H9 (cell line): ENCODE results near the gene DACH1. TPM values are rescaled to one million over a fixed set of nuclear protein-coding genes. Genes with fewer than 3 reads are reported as not detected.

Experiments used
- DNase-seq: peaks from one replicate; pipeline ENCODE4 v3.0.0-alpha.2; 2017
- H2AFZ ChIP-seq: one replicate; pipeline ENCODE4 v1.6.1; 2013; ENCODE audit warnings: mild to moderate bottlenecking, low read length, control low read depth, moderate library complexity
- H2AK5ac ChIP-seq: 2 replicates; pipeline ENCODE4 v1.6.1; 2013; ENCODE audit warnings: low read length, control low read depth, mixed read lengths; ENCODE audit not compliant: insufficient read length
- H2BK120ac ChIP-seq: one replicate; pipeline ENCODE4 v1.6.1; 2013; ENCODE audit warnings: low read depth, mild to moderate bottlenecking, low read length, control low read depth, inconsistent platforms; ENCODE audit not compliant: poor library complexity, severe bottlenecking
- H2BK12ac ChIP-seq: 2 replicates; pipeline ENCODE4 v1.6.1; 2013; ENCODE audit warnings: low read length, control low read depth, mixed read lengths, low read depth; ENCODE audit not compliant: insufficient read length
- H2BK15ac ChIP-seq: 2 replicates; pipeline ENCODE4 v1.6.1; 2013; ENCODE audit warnings: low read depth, low read length, control low read depth
- H2BK20ac ChIP-seq: one replicate; pipeline ENCODE4 v1.6.1; 2013; ENCODE audit warnings: low read depth, mild to moderate bottlenecking, low read length, control low read depth, inconsistent platforms; ENCODE audit not compliant: poor library complexity, severe bottlenecking
- H2BK5ac ChIP-seq: 2 replicates; pipeline ENCODE4 v1.6.1; 2013; ENCODE audit warnings: low read length, control low read depth, mixed read lengths; ENCODE audit not compliant: insufficient read length
- H3K14ac ChIP-seq: 2 replicates; pipeline ENCODE4 v1.6.1; 2013; ENCODE audit warnings: low read length, control low read depth; ENCODE audit not compliant: insufficient read depth
- H3K18ac ChIP-seq: 2 replicates; pipeline ENCODE4 v1.6.1; 2013; ENCODE audit warnings: low read depth, mild to moderate bottlenecking, mixed read lengths, low read length, control low read depth; ENCODE audit not compliant: insufficient read length
- H3K23ac ChIP-seq: 2 replicates; pipeline ENCODE4 v1.6.1; 2013; ENCODE audit warnings: low read length, control low read depth, mixed read lengths, low read depth; ENCODE audit not compliant: insufficient read length
- H3K23me2 ChIP-seq: 2 replicates; pipeline ENCODE4 v1.6.1; 2013; ENCODE audit warnings: low read depth, mild to moderate bottlenecking, mixed read lengths, low read length, control low read depth; ENCODE audit not compliant: insufficient read length, poor library complexity, severe bottlenecking
- H3K27ac ChIP-seq: 2 replicates; pipeline ENCODE4 v1.5.1; 2013; ENCODE audit warnings: low read length, control low read depth, mixed read lengths, low read depth; ENCODE audit not compliant: insufficient read length
- H3K27me3 ChIP-seq: 2 replicates; pipeline ENCODE4 v1.6.1; 2013; ENCODE audit warnings: low read length, control low read depth, inconsistent platforms; ENCODE audit not compliant: insufficient read depth
- H3K4ac ChIP-seq: 2 replicates; pipeline ENCODE4 v1.6.1; 2013; ENCODE audit warnings: low read depth, mild to moderate bottlenecking, control low read depth, inconsistent platforms, low read length, moderate library complexity
- H3K4me1 ChIP-seq: 2 replicates; pipeline ENCODE4 v1.6.1; 2013; ENCODE audit warnings: low read length, control low read depth, inconsistent platforms; ENCODE audit not compliant: insufficient read depth
- H3K4me2 ChIP-seq: 2 replicates; pipeline ENCODE4 v1.6.1; 2013; ENCODE audit warnings: low read length, control low read depth, mixed read lengths; ENCODE audit not compliant: insufficient read length, insufficient read depth
- H3K56ac ChIP-seq: 2 replicates; pipeline ENCODE4 v1.6.1; 2013; ENCODE audit warnings: low read depth, mild to moderate bottlenecking, mixed read lengths, low read length, control low read depth; ENCODE audit not compliant: insufficient read length
- H3K79me1 ChIP-seq: 2 replicates; pipeline ENCODE4 v1.6.1; 2013; ENCODE audit warnings: low read depth, mild to moderate bottlenecking, moderate library complexity, low read length, control low read depth, inconsistent platforms; ENCODE audit not compliant: insufficient read depth, poor library complexity, severe bottlenecking
- H3K79me2 ChIP-seq: 2 replicates; pipeline ENCODE4 v1.6.1; 2013; ENCODE audit warnings: low read length, control low read depth, inconsistent platforms; ENCODE audit not compliant: insufficient read depth
- H3K9ac ChIP-seq: 2 replicates; pipeline ENCODE4 v1.6.1; 2013; ENCODE audit warnings: low read length, control low read depth, mixed read lengths; ENCODE audit not compliant: insufficient read length; ENCODE audit errors: extremely low read depth
- H3K9me3 ChIP-seq: one replicate; pipeline ENCODE4 v1.6.1; 2013; ENCODE audit warnings: low read depth, low read length, inconsistent platforms; ENCODE audit not compliant: control insufficient read depth
- H3T11ph ChIP-seq: one replicate; pipeline ENCODE4 v1.6.1; 2013; ENCODE audit warnings: mild to moderate bottlenecking, low read length, control low read depth, inconsistent platforms
- H4K20me1 ChIP-seq: one replicate; pipeline ENCODE4 v1.6.1; 2013; ENCODE audit not compliant: control insufficient read depth, insufficient read length, insufficient read depth
- H4K5ac ChIP-seq: 2 replicates; pipeline ENCODE4 v1.6.1; 2013; ENCODE audit warnings: low read depth, mild to moderate bottlenecking, mixed read lengths, low read length, control low read depth; ENCODE audit not compliant: insufficient read length
- H4K8ac ChIP-seq: replicated peaks from 2 replicates; pipeline ENCODE4 v1.6.1; 2013; ENCODE audit warnings: low read length, control low read depth, mixed read lengths, low read depth; ENCODE audit not compliant: insufficient read length
- H4K91ac ChIP-seq: 2 replicates; pipeline ENCODE4 v1.6.1; 2013; ENCODE audit warnings: low read depth, mild to moderate bottlenecking, moderate library complexity, mixed read lengths, low read length, control low read depth; ENCODE audit not compliant: insufficient read length
- H3K27ac Mint-ChIP-seq, 3 experiments: 2 replicates in 2 of 3; 3 replicates in 1 of 3; pipeline ENCODE4 v1.8.0; 2020 to 2021; ENCODE audit warnings: mixed read lengths in 3 of 3, mild to moderate bottlenecking in 1 of 3, moderate library complexity in 1 of 3
- H3K27me3 Mint-ChIP-seq: 2 replicates; pipeline ENCODE4 v1.8.0; 2021; ENCODE audit warnings: low read depth, mild to moderate bottlenecking, moderate library complexity, mixed read lengths
- H3K36me3 Mint-ChIP-seq, 3 experiments: 2 replicates in 2 of 3; 3 replicates in 1 of 3; pipeline ENCODE4 v1.8.0; 2020 to 2021; ENCODE audit warnings: low read depth in 3 of 3, mixed read lengths in 3 of 3; ENCODE audit not compliant: insufficient read depth in 1 of 3
- H3K4me1 Mint-ChIP-seq, 2 experiments: 2 replicates each; pipeline ENCODE4 v1.8.0; 2020; ENCODE audit warnings: mixed read lengths in 2 of 2
- H3K4me3 Mint-ChIP-seq, 2 experiments: 2 replicates in 1 of 2; 3 replicates in 1 of 2; pipeline ENCODE4 v1.8.0; 2020 to 2021; ENCODE audit warnings: mild to moderate bottlenecking in 2 of 2, mixed read lengths in 2 of 2, moderate library complexity in 1 of 2
- H3K9me3 Mint-ChIP-seq, 2 experiments: 2 replicates in 1 of 2; 3 replicates in 1 of 2; pipeline ENCODE4 v1.8.0; 2020; ENCODE audit warnings: mild to moderate bottlenecking in 2 of 2, mixed read lengths in 2 of 2, moderate library complexity in 1 of 2
- WGBS: extraction: QIAGEN DNeasy Blood & Tissue Kit; methylation state at CpG from one replicate; pipeline ENCODE4 v1.1.7; 2013; ENCODE audit warnings: missing lambda C conversion rate, low lambda C conversion rate, mixed read lengths; ENCODE audit not compliant: insufficient read length; ENCODE audit errors: extremely low coverage; 5-methylcytosine and 5-hydroxymethylcytosine counted together
- total RNA-seq: library from RNA; stranded (reverse); gene quantifications from 2 replicates; pipeline ENCODE4 v1.2.1, GENCODE V29; 2021
- TF ChIP-seq, protein P1 (sequence below): fragments of 200-600 bp; sonication (generic); conservative IDR thresholded peaks from 3 replicates; pipeline ENCODE4 v1.8.0; 2021; ENCODE audit warnings: antibody characterized with exemption, mild to moderate bottlenecking

Gene DACH1
- total RNA-seq, 1 experiment from 2014 or later: not detected

DNA sequence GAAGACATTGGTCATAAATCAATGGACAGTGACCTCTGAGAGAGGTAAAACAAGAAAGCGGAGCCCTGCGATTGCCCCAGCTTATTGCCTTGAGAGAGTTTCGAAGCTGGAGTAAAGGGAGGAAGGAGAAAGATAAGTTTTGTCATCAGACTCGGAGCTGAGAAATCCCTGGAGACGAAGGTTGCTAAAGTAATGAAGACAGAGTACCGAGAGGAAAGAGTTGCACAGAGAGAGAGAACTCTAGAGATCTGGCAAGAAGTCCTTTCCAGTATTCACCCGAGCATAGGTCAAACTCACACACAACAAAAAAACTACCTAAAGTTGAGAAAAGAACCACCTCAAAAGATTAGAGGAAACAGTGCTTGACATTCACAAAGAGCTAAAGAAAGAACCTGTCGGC lies 472.0 kb downstream of the DACH1 start:
- H3K27ac ChIP-seq: no peak overlapping the region
- no peak overlapping the region for H4K8ac ChIP-seq
- no peaks in the 10 kb centered on the region for H3K4me1 ChIP-seq
- no peak overlapping the region for H2BK120ac ChIP-seq
- H2AFZ ChIP-seq: no peak overlapping the region
- no peak overlapping the region for H3K56ac ChIP-seq
- Mint-ChIP-seq H3K9me3 (peaks cover 12 to 15% of the 10 kb centered on the region in 2 experiments), H3K27me3 (no peaks in the 10 kb centered on the region), H3K36me3 (peaks cover 7 to 14% (median 8%) of the 10 kb centered on the region in 3 experiments; a peak in 6 of 7 replicates), H3K4me1 (no peaks in the 10 kb centered on the region), H3K27ac (no peak overlapping the region), H3K4me3 (no peak overlapping the region)
- no peak overlapping the region for H4K5ac ChIP-seq
- no peaks in the 10 kb centered on the region for H3K9me3 ChIP-seq
- no peak overlapping the region for H2BK12ac ChIP-seq
- no peaks in the 10 kb centered on the region for H3K27me3 ChIP-seq
- H3K79me2 ChIP-seq: no peaks in the 10 kb centered on the region
- H3K18ac ChIP-seq: no peak overlapping the region
- no peaks in the 10 kb centered on the region for H3K23me2 ChIP-seq
- no peak overlapping the region for H2BK5ac ChIP-seq
- H3K79me1 ChIP-seq: no peaks in the 10 kb centered on the region
- no peak overlapping the region for H3K23ac ChIP-seq
- H4K91ac ChIP-seq: no peak overlapping the region
- no peak for DNase-seq
- H3K4me2 ChIP-seq: no peak overlapping the region
- no peak overlapping the region for H2BK15ac ChIP-seq
- no peak overlapping the region for H2BK20ac ChIP-seq
- no peak overlapping the region for H3K4ac ChIP-seq
- no peak overlapping the region for H3K9ac ChIP-seq
- no CpG with 5 or more reads among the region's 8 CpGs for WGBS
- no peak overlapping the region for H3K14ac ChIP-seq
- TF ChIP-seq, protein P1, sequence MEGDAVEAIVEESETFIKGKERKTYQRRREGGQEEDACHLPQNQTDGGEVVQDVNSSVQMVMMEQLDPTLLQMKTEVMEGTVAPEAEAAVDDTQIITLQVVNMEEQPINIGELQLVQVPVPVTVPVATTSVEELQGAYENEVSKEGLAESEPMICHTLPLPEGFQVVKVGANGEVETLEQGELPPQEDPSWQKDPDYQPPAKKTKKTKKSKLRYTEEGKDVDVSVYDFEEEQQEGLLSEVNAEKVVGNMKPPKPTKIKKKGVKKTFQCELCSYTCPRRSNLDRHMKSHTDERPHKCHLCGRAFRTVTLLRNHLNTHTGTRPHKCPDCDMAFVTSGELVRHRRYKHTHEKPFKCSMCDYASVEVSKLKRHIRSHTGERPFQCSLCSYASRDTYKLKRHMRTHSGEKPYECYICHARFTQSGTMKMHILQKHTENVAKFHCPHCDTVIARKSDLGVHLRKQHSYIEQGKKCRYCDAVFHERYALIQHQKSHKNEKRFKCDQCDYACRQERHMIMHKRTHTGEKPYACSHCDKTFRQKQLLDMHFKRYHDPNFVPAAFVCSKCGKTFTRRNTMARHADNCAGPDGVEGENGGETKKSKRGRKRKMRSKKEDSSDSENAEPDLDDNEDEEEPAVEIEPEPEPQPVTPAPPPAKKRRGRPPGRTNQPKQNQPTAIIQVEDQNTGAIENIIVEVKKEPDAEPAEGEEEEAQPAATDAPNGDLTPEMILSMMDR: no peak
- H4K20me1 ChIP-seq: no peaks in the 10 kb centered on the region
- no peak overlapping the region for H2AK5ac ChIP-seq
- H3T11ph ChIP-seq: no peak overlapping the region
